Activated B cell treated with CpG ODN at 0.5 μM for 24 hours (primary cell): ENCODE data around the gene PNPLA3. TPM values are rescaled to one million over a fixed set of nuclear protein-coding genes. Genes with fewer than 3 reads are reported as not detected.

Experiments used
- ATAC-seq: fragments of 200-7000 bp; cut with Tn5 transposase; one replicate; pipeline ENCODE4 v1.10.0; 2021; ENCODE audit warnings: low read depth, mild to moderate bottlenecking, moderate library complexity
- CTCF ChIA-PET: fragments of 350-600 bp; sonication (Branson Sonifier 250); formaldehyde crosslinking; loops from one replicate; lab custom pipeline; 2021; ENCODE audit warnings: antibody characterized with exemption; lab: Charles Lee
- POLR2A ChIA-PET: fragments of 350-600 bp; sonication (Branson Sonifier 250); formaldehyde crosslinking; loops from one replicate; lab custom pipeline; 2021; ENCODE audit warnings: antibody characterized with exemption; lab: Charles Lee
- DNase-seq: peaks from one replicate; pipeline ENCODE4 v3.0.0; 2022
- H3K27ac Mint-ChIP-seq: one replicate; pipeline ENCODE4 v1.8.0; 2020; ENCODE audit warnings: mixed read lengths
- H3K27me3 Mint-ChIP-seq: one replicate; pipeline ENCODE4 v1.8.0; 2021; ENCODE audit warnings: mixed read lengths
- H3K36me3 Mint-ChIP-seq: one replicate; pipeline ENCODE4 v1.8.0; 2021; ENCODE audit warnings: low read depth, mixed read lengths
- H3K4me1 Mint-ChIP-seq: one replicate; pipeline ENCODE4 v1.8.0; 2021; ENCODE audit warnings: mixed read lengths
- H3K4me3 Mint-ChIP-seq: one replicate; pipeline ENCODE4 v1.8.0; 2020; ENCODE audit warnings: mild to moderate bottlenecking, mixed read lengths
- H3K9me3 Mint-ChIP-seq: one replicate; pipeline ENCODE4 v1.8.0; 2020; ENCODE audit warnings: mixed read lengths
- intact Hi-C: fragments of 100-400 bp; cut with micrococcal nuclease; formaldehyde crosslinking; loops from one replicate; pipeline ENCODE4 v1.15.1; 2024
- total RNA-seq: library from RNA; stranded (reverse); gene quantifications from 2 replicates; pipeline ENCODE4 v1.2.3, GENCODE V29; 2022
- TF ChIP-seq, protein P1 (sequence below): fragments of 200-600 bp; IDR thresholded peaks from one replicate; pipeline ENCODE4 v1.8.0; 2022; ENCODE audit warnings: antibody characterized with exemption, mild to moderate bottlenecking

Gene PNPLA3
- total RNA-seq, 1 donor from 2014 or later, result 0.33 TPM

- peaks cover 74% of the 10 kb centered on the region for H3K36me3 Mint-ChIP-seq
- DNase-seq (no peak), ATAC-seq (no peak)
- H3K27ac Mint-ChIP-seq, result peak overlapping the region; percentile 82
- peak overlapping the region; percentile 60 for H3K4me3 Mint-ChIP-seq
- H3K4me1 Mint-ChIP-seq, result peaks cover 61% of the 10 kb centered on the region
- ChIA-PET POLR2A (interaction anchor here (0.7 to 5.8 kb wide), 6 partner anchors 30 to 91 kb away, joined by 3 to 61 read pairs (median 7); partner anchors contain the start of genes PARVB and SAMM50), CTCF (interaction anchor here (0.8 to 11.3 kb wide), 9 partner anchors 17 to 631 kb away, joined by 3 to 537 read pairs (median 13); partner anchors contain the start of gene PARVB)
- no peaks in the 10 kb centered on the region for H3K27me3 Mint-ChIP-seq
- H3K9me3 Mint-ChIP-seq, result no peaks in the 10 kb centered on the region
- intact Hi-C loops, result loop anchor here (5.0 kb wide), 1 partner anchor 187 kb away; the partner anchor contains the start of gene PARVG
- TF ChIP-seq, protein P1, sequence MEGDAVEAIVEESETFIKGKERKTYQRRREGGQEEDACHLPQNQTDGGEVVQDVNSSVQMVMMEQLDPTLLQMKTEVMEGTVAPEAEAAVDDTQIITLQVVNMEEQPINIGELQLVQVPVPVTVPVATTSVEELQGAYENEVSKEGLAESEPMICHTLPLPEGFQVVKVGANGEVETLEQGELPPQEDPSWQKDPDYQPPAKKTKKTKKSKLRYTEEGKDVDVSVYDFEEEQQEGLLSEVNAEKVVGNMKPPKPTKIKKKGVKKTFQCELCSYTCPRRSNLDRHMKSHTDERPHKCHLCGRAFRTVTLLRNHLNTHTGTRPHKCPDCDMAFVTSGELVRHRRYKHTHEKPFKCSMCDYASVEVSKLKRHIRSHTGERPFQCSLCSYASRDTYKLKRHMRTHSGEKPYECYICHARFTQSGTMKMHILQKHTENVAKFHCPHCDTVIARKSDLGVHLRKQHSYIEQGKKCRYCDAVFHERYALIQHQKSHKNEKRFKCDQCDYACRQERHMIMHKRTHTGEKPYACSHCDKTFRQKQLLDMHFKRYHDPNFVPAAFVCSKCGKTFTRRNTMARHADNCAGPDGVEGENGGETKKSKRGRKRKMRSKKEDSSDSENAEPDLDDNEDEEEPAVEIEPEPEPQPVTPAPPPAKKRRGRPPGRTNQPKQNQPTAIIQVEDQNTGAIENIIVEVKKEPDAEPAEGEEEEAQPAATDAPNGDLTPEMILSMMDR, result no peak
These were observed 71.6 kb downstream of the PNPLA3 start for GRCh38 chr22:43995057-43995685.

DNA sequence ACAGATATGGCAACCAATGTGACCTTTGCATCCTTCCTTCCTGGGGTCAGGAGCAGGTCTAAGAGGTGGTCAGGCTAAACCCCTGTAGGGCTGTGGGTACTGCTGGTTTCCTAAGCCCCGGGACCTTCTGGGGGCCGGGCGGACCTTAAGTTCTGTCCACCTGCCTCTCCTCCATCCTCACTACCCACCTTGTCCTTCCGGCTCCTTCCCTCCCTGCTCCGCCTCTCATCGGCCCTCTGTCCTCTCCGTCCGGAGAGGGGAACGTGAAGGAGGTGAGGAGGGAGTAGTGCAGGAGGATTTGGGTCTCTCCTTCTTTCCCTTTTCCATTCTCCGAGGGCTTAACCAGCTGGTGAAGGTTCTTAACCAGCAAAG lies 72.2 kb downstream of the PNPLA3 start:
- DNase-seq (no peak), ATAC-seq (no peak)
- Mint-ChIP-seq H3K4me1 (peaks cover 65% of the 10 kb centered on the region), H3K4me3 (peak overlapping the region; percentile 90), H3K27me3 (no peaks in the 10 kb centered on the region), H3K9me3 (no peaks in the 10 kb centered on the region), H3K36me3 (peaks cover 70% of the 10 kb centered on the region), H3K27ac (peak overlapping the region; percentile 94)
- TF ChIP-seq, protein P1, result no peak
- intact Hi-C loops, result loop anchor here (1.0 to 5.0 kb wide), 5 partner anchors 30 to 187 kb away; partner anchors contain the start of genes PARVG and SAMM50
- ChIA-PET CTCF (interaction anchor here (0.7 to 11.3 kb wide), 8 partner anchors 13 to 631 kb away, joined by 3 to 537 read pairs (median 4); partner anchors contain the start of gene PARVB), POLR2A (interaction anchor here (1.0 to 5.8 kb wide), 6 partner anchors 30 to 112 kb away, joined by 3 to 61 read pairs (median 7); partner anchors contain the start of genes PARVB and SAMM50)

DNA sequence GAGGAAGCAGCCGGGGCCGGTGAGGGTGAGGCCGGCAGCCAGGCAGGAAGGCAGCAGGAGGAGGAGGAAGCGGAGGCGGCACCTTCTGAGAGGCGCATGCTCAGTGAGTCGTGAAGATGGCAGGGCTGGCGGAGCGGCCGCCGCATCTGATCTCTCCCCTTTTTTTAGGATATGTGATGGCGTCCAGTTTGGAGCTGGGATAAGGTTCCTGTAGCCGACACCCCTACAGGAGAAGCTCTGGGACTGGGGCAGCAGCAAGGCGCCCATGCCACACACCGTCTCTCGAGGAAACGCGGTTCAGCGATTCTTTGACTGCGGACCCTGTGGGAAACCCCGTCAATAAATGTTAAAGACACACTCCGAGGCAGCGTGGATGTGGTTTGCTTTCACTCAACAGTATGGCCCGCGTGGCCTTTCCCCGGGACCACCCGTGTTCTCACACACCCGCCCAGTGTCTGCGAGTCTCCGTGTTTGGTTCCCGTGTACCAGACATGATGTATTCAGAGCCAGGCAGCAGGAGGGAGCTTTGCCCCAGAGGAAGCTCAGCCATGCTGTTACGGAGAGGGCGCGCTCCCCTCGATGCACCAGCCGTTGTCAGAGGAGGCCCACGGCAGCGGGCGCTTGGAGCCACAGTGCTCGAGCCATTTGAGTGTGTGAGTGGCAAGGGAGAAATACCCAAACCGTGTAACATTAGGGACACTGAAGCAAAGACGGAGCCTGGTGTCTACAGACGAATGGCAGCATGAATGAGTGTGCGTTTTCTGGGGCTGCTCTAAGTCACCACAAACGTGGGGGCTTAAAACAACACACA lies 72.8 kb downstream of the PNPLA3 start:
- Mint-ChIP-seq H3K4me1 (peaks cover 66% of the 10 kb centered on the region), H3K9me3 (no peaks in the 10 kb centered on the region), H3K27me3 (no peaks in the 10 kb centered on the region), H3K27ac (peak overlapping the region; percentile 94), H3K4me3 (peak overlapping the region; percentile 90), H3K36me3 (peaks cover 65% of the 10 kb centered on the region)
- TF ChIP-seq, protein P1, result no peak
- CTCF ChIA-PET, result interaction anchor here (0.7 to 11.3 kb wide), 7 partner anchors 13 to 630 kb away, joined by 3 to 537 read pairs (median 3); partner anchors contain the start of gene PARVB
- intact Hi-C loops, result loop anchor here (1.0 to 5.0 kb wide), 5 partner anchors 29 to 186 kb away; partner anchors contain the start of genes PARVG and SAMM50
- peak; percentile 81 for ATAC-seq
- POLR2A ChIA-PET, result interaction anchor here (0.6 to 5.8 kb wide), 7 partner anchors 29 to 566 kb away, joined by 3 to 61 read pairs (median 5); partner anchors contain the start of genes PARVB and SAMM50
- peak; percentile 66 for DNase-seq

- POLR2A ChIA-PET, result interaction anchor here (1.6 to 5.8 kb wide), 3 partner anchors 29 to 89 kb away, joined by 9 to 61 read pairs (median 43); partner anchors contain the start of gene PARVB
- CTCF ChIA-PET, result interaction anchor here (1.3 to 11.3 kb wide), 2 partner anchors 27 to 88 kb away, joined by 5 to 537 read pairs; partner anchors contain the start of gene PARVB
- ATAC-seq (no peak), DNase-seq (no peak)
- TF ChIP-seq, protein P1, result no peak
- peak overlapping the region; percentile 90 for H3K4me3 Mint-ChIP-seq
- peaks cover 66% of the 10 kb centered on the region for H3K4me1 Mint-ChIP-seq
- H3K27ac Mint-ChIP-seq, result peak overlapping the region; percentile 94
- no peaks in the 10 kb centered on the region for H3K27me3 Mint-ChIP-seq
- H3K9me3 Mint-ChIP-seq, result no peaks in the 10 kb centered on the region
- H3K36me3 Mint-ChIP-seq, result peaks cover 59% of the 10 kb centered on the region
- intact Hi-C loops, result loop anchor here (1.0 to 5.0 kb wide), 5 partner anchors 28 to 185 kb away; partner anchors contain the start of genes PARVG and SAMM50
These were observed 73.3 kb downstream of the PNPLA3 start for GRCh38 chr22:43996981-43997265.

Other genes starting within 250 kb of the PNPLA3 start
- gene EFCAB6, start 111.5 kb upstream of the PNPLA3 start, total RNA-seq, result 0.46 TPM in 1 of 2 replicates, not detected in the other
- gene SULT4A1, start 61.3 kb upstream of the PNPLA3 start, total RNA-seq, result not detected in 2 replicates
- not detected in 2 replicates for gene PNPLA5, start 31.8 kb upstream of the PNPLA3 start, total RNA-seq
- 49.6 and 51.2 TPM in 2 replicates for gene SAMM50, start 31.6 kb downstream of the PNPLA3 start, total RNA-seq
- 53.5 and 53.6 TPM in 2 replicates for gene PARVB, start 100.5 kb downstream of the PNPLA3 start, total RNA-seq